ENCODE data around the gene EVC2. TPM values are rescaled to one million over a fixed set of nuclear protein-coding genes. Genes with fewer than 3 reads are reported as not detected.
A peak's percentile ranks its signal among the peaks of the same experiment; 100 is the strongest.

EVC2 gene
- total RNA-seq, 1 experiment from 2014 or later, result 3.2 TPM

GRCh38 chr4:5749568-5749967, 41.2 kb upstream of the EVC2 start:
- BruUV-seq (replicated peaks), result no TSS peak
- no peaks in the 10 kb centered on the region for H3K9me2 ChIP-seq (replicated peaks; ENCODE audit: low read length)
- no peak overlapping the region for H3K9ac ChIP-seq (ENCODE audit: low read length)
- no peaks in the 10 kb centered on the region for H3K9me3 ChIP-seq (ENCODE audit: low read length)
- no peaks in the 10 kb centered on the region for H3F3A ChIP-seq (ENCODE audit: low read length, unreplicated experiment)
- no peaks in the 10 kb centered on the region for H4K20me1 ChIP-seq (ENCODE audit: low read length)
- no peak overlapping the region for H3K4me3 ChIP-seq (ENCODE audit: low read length)
- H3K36me3 ChIP-seq (ENCODE audit: low read depth, low read length), result peaks cover 10% of the 10 kb centered on the region; the same call in 1 of the 2 replicates
- no peak for TF ChIP-seq CTCF (conservative IDR thresholded peaks at IDR 0.05; ENCODE audit: low read depth, low read length)
- no peak for TF ChIP-seq EZH2 (IDR thresholded peaks at IDR 0.05; ENCODE audit: low read length, unreplicated experiment)
- no peak for TF ChIP-seq EZH2phosphoT487 (IDR thresholded peaks at IDR 0.05; ENCODE audit: borderline replicate concordance, low read length)
- H3K4me1 ChIP-seq (ENCODE audit: insufficient read depth, low read length), result peaks cover 32% of the 10 kb centered on the region
- POLR2A ChIA-PET (ENCODE audit: unreplicated experiment), result no interaction called here
- no peak for DNase-seq
- intact Hi-C loops (cut with micrococcal nuclease), result loop anchor here (5.0 kb wide), 1 partner anchor 112 kb away; no protein-coding TSS in a partner anchor
- H2AFZ ChIP-seq (ENCODE audit: low read length), result no peak overlapping the region
- CTCF ChIA-PET, result no interaction called here
- no peaks in the 10 kb centered on the region for H3K27me3 ChIP-seq (ENCODE audit: low read length)
- no peaks in the 10 kb centered on the region for H3K79me2 ChIP-seq (ENCODE audit: low read length)
- ATAC-seq, result no peak
- H3K27ac ChIP-seq (ENCODE audit: low read length), result no peak overlapping the region
- no peak overlapping the region for H3K4me2 ChIP-seq (ENCODE audit: low read length)

- intact Hi-C loops (cut with micrococcal nuclease), result loop anchor here (5.0 kb wide), 1 partner anchor 111 kb away; no protein-coding TSS in a partner anchor
- Histone ChIP-seq H3F3A (ENCODE audit: low read length, unreplicated experiment) (no peaks in the 10 kb centered on the region), H4K20me1 (ENCODE audit: low read length) (no peaks in the 10 kb centered on the region), H3K9me3 (ENCODE audit: low read length) (no peaks in the 10 kb centered on the region), H2AFZ (ENCODE audit: low read length) (no peak overlapping the region), H3K4me2 (ENCODE audit: low read length) (peak overlapping the region; percentile 67), H3K9ac (ENCODE audit: low read length) (peak overlapping the region; percentile 80), H3K4me3 (ENCODE audit: low read length) (no peak overlapping the region), H3K79me2 (ENCODE audit: low read length) (no peaks in the 10 kb centered on the region), H3K27me3 (ENCODE audit: low read length) (no peaks in the 10 kb centered on the region), H3K4me1 (ENCODE audit: insufficient read depth, low read length) (peaks cover 19% of the 10 kb centered on the region), H3K27ac (ENCODE audit: low read length) (peak overlapping the region; percentile 98), H3K36me3 (ENCODE audit: low read depth, low read length) (peaks cover 23% of the 10 kb centered on the region), H3K9me2 (replicated peaks; ENCODE audit: low read length) (no peaks in the 10 kb centered on the region)
- DNase-seq, result peak; percentile 87
- CTCF ChIA-PET, result no interaction called here
- POLR2A ChIA-PET (ENCODE audit: unreplicated experiment), result interaction anchor here (0.6 kb wide), 1 partner anchor 1500 kb away, joined by 5 read pairs; no protein-coding TSS in a partner anchor
- ATAC-seq, result peak; percentile 75
- TF ChIP-seq CTCF (conservative IDR thresholded peaks at IDR 0.05; ENCODE audit: low read depth, low read length) (no peak), EZH2phosphoT487 (IDR thresholded peaks at IDR 0.05; ENCODE audit: borderline replicate concordance, low read length) (no peak), EZH2 (IDR thresholded peaks at IDR 0.05; ENCODE audit: low read length, unreplicated experiment) (no peak)
- no TSS peak for BruUV-seq (replicated peaks)
These were observed 39.5 kb upstream of the EVC2 start for GRCh38 chr4:5747738-5748375.

Data from PC-3 (cell line).